HG03457 (cell line): ENCODE measurements around the gene NRXN3.

ENCODE experiments used
- ATAC-seq: cut with Tn5 transposase; IDR thresholded peaks from one replicate; pipeline ENCODE4 v1.9.1; 2021; ENCODE audit warnings: moderate number of reproducible peaks; ENCODE audit not compliant: unreplicated experiment

Gene NRXN3

DNA sequence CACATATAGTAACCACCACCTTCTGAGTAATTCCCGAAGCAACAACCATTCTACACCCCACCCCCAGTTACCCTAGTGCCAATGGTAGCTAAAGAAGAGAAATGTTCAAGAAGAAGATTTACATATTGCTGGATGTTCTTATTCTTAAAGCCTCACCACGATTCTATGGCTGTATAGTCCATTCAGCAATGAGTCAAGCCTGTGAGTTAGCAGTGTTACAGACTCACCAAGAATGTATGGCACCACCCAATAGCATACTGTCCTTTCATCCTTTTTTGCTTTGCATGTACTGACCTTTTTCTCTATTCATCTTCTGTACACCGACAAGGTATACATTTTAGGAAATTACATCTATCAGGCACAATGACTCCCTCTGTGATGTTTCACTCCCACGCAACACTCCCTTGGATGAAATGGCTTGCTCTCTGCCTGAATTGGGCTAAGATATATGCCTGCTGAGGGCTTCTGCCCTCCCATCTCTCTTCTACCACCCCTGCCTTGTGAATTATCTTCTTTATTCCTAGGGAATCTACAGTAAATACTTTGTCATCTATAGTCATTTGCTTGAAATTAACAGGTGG lies 1095.3 kb downstream of the NRXN3 start:
- ATAC-seq: no peak

DNA sequence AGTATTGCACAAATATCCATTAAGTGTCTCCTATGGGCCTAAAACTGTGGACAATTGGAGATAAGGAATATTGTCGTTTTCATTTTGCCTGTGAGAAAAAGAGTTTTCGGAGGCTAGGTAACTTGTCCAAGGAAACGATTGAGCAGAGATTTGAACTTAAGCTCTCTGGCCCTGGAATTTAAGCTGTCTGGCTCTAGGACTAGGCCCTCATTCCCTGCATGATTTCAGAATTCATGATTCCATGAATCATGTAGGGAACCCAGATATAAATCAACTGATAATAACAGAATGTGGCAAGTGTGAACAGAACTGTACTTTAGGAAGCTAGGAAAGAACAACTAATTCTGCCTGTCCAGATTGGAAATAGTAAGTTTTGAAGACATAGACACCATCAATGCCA lies 1100.2 kb downstream of the NRXN3 start:
- no peak for ATAC-seq

DNA sequence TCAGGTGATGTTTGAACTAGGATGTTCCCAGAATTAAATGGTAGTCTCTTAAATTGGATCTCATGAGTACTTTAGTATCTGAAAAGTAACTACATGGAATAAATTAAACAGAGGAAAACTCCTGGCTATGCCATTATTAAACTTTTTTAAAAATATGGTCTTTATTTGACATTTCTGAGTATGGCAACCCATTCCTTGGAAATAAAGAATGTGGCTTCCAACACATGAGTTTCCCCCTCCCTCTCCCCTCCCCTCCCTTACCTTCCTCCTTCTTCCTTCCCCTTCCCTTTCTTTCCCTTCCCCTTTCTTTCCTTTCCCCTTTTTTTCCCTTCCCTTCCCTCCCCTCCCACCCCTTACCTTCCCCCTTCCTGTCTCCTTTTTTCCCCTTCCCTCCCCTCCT lies 1100.9 kb downstream of the NRXN3 start:
- no peak for ATAC-seq

DNA sequence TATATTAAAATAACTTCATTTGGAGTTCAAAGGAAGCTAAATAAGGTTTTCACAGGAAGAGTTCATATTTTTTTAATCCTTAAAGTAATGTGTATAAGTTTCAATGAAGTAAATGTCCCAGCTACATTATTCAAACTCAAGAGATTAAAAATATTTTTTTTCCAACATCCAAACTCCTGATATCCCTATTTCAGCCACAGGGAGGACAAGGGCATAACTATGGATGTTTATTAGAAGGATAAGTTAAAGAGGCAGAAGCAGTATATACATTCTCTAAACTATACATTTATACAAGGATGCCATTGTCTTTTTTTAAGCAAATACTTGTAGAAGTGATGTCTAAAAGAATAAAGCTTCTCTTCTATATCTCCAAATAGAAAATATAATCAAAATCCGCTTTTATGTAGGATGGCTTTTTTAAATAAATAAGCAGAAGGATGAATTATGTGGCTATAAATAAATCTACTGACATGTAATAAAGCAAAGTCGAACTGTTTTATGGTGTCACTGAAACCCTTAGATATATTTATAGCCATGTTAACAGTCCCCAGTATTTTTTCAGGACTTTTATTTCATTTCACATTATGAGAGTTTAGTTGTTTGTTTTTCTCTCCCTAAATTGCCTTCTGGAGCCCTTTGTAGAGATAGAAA lies 1104.6 kb downstream of the NRXN3 start:
- no peak for ATAC-seq

DNA sequence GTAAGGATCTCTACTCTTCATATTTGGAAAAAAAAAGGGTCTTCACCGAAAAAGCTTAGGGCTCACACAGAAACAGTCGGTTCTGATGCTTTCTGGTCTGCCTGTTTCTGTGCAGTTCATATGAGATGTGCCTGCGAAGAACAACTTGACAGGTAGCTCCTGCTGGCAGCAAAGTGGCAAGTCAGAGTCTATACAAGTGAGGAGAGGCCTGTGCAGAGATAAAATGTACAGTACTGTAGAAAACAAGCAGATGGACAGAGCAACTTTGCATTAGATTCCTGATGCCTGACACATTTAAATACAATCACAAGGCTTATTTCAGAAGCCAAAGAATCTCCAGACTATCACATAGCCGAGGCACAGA lies 1105.1 kb downstream of the NRXN3 start:
- ATAC-seq: no peak

DNA sequence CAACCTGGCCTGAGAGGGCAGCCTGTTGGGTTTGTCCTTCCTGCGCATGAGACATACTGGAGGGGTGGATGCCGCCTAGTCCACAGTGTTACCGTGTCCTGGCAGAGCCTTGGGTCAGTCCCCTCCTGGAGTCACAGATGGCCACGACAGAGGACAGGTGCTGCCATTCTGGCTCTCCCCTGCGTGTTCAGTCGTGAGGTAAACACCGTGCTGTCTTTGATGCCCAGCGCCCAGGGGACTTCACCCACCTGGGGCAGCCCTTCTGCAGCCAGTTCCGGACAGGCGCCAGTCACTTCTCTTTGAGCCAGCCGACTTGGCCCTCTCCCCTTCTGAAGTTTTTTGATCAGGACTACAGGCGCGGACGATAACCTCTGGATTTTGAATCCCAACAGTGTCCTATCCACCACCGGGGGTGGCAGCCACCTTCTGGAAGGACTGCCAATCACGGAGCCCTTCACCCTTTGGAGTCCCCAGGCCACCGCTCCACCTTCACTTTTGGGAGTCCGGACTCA lies 1108.2 kb downstream of the NRXN3 start:
- no peak for ATAC-seq

DNA sequence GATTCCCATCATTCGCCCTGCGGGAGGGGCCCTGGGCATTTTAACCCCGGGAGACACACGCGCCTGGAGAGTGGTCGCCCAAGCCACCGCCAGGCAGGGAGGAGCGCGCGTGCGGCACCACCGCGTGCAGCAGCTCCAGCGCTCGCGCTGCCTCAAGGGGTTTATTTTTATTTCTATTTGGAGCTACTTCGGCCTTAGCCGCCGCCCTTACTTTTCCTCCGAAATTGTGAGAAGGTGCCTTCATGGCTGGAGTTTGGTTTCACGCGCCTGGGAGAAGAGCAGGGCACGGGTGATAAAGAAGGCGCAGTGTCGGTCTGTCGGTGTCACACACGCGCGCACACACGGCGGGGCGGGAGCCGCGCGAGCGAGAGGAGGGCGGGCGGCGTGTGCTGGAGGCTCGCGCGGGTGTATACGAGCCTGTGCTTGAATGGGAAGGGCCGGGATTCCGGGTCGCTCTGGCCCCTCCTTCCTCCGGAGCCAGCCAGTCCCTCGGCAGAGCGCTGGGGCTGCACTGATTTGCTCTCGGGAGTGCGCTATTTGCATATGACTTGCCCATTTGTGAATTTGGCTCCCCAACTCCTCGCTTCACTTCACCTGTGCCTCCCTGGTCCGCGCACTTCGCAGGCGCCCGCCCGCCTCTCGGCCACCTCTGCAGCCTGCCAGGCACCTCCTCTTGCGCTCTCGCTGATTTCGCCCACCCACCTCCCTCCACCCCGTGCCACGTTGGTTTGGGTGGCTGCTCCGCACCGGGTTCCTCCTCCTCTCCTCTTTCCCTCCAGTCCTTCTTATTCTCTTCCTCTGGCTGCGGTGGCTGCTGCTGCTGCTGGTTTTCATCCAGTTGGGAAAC lies 1108.8 kb downstream of the NRXN3 start:
- ATAC-seq: no peak

DNA sequence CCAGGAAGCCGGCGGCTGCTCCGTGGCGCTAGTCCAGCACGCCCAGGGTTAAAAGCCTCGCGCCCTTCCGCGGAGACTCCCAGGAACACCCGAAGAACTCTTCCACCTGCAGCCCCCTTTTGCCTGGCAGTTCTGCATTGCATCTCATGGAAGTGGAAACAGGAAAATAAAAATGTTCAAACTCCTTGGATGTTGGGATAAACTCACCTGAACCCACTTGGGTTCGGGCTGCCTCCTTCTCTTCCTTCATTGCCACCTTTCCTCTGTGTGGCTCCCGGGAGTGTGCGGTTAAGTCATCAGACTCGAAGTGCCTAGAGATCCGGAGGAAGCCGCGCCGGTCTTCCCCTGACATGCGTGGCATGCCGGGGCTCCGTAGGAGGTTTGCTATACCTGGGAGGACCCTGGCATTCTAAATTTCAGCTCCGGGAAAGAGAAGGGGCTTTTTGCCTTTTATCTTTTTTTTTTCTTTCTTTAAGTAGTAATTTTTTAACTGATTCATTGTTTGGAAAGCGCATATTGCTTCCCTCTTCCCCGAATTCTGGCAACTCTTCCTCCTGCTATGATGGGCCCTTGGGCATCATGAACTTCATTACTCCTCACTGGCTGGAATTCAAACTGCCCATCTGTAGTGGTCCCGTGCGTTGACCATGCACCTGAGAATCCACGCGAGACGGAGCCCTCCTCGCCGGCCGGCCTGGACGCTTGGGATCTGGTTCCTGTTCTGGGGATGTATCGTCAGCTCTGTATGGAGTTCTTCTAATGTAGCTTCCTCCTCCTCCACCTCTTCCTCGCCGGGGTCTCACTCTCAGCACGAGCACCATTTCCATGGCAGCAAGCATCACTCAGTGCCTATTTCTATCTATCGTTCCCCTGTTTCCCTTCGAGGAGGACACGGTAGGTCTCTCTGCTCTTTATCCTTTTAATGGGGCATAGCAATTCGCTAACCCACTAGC lies 1109.7 kb downstream of the NRXN3 start:
- no peak for ATAC-seq

DNA sequence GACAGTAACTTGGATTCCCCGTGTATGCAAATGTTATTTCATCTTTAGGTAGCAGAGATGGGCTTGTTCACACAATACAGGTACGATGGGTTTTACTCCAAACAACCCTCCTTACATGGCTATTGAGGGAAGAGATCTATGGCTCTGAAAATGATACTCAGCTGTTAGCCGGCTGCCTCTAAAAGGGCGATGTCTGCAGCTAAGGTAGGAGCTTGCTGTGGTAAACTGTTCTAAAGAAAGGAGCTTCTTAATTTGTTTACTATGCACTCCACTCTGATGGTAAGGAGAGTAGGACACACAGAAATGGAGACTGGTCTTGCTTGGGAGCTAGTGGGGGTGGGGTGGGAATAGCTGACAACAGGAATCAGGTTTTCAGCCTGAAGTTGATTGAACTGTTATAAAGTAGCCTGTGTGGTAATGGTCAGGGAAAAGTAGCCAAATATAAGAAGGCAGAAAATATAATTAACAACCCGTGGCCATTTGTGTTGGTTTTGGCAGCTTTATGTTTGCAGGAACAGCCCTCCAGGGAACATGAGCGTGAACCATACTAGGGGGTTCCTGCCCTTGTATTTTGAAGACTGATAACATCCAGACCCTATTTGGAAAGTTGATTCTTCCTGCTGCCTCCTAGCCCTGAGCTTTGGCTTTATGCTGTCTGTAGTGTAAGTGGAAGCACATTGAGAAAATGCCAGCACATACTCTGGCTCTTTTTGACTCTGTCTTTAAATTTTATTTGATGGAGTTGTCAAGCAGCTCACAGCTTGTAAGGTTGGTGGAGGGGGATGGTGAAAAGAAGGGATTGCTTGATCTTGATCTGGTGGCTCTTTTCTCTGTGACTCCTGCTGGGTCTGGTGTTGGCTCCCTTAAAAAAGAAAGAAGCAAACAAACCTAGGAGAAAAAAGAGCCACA lies 1111.3 kb downstream of the NRXN3 start:
- no peak for ATAC-seq

DNA sequence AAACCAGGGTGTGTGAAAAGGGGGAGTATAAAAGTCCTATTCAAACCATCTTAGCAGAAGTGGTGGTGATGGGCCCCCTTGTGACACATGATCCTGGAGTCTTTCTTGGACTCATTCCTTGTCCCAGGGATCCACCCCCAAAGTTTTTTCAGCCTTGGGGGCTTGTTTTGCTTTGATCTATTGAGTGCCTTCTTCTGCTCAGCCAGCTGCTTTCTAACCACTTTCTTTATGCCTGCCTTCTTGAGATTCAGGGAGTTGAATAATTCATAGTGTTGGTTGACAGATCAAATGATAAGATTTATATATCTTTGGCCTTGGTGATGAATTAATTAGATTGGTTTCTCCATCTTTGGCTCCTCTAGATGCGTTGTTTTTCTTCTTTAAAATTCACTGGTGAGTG lies 1114.4 kb downstream of the NRXN3 start:
- ATAC-seq: no peak

DNA sequence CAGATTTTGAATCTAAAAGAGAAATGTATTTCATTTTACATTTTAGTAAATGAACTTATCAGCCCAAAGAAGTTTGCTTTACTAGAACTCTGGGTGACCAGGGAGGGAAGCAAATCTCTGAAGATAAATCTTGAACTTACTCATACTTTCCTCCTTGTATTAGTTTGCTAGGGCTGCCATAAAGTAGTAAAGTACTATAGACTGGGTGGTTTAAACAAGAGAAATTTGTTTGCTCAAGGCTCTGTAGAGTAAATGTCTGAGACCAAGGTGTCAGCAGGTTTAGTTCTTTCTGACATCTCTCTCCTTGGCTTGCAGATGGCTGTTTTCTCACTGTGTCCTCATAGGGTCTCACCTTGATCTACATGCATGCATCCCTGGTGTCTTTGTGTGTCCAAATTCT lies 1115.1 kb downstream of the NRXN3 start:
- ATAC-seq: no peak

DNA sequence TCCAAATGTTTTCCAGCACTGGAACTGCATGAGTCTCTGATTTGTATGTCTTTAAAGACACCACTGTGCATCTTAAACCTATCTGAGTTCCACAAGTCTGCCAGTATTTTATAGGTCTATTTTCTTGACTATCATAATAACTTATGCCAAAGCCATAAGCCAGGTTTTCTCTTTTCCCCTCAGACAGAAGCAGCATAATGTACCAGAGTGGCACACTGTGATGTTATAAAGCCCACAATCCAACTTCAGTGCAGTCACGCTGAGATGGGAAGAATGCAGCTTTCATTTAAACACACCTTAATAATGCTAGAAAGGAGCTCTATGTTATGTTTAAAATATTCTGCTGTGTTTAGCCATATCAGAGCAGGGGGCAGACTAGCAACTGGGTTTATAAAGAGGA lies 1117.8 kb downstream of the NRXN3 start:
- no peak for ATAC-seq

DNA sequence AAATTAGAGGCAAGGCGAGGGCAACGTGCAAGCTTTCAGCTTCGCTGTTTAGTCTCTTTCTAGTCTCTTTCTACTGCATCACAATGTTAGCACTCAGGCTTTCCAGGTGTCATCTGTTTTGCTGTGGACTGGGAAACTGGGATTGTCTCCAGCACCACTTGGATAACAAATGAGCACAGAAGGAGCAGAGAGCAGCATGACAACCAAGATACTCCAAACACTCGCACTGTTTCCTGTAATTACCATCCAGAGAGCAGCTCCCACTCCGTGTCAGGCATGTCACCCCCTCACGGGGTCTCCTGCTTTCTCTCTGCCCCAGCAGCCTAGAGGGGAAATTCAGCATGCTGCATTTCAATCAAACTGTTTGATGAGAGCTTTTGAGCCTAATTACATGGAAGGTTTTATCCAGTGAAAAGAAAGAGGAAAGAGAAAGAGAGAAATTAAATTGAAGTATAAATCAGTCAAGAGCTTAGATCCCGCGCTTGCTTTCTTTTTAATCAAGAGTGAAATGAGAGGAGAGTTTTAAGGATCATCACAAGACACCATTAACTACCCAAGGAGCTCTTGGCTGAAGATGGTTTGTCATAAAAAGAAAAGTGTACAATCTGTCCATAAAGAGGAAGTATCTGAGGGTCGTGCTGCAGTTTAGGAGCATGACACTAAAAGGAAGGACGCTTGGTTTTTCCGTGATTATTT lies 1123.5 kb downstream of the NRXN3 start:
- no peak for ATAC-seq

DNA sequence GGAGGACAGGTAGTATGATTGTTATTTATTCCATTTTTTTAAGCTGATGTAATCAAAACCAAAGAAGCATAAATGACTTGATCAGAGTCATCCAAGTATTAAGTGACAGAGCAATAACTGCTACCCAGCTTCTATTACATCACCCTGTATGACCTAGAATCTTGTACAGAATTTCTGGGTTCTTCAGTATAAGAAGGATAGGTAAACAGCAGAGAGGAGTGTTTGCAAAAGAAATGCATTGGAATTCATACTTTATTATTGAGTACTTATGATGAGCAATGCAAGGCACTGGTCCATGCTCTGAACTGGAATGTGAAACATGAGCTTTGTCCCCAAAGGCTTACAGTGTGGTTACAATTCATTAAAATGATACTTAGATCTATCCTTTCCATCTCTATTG lies 1124.3 kb downstream of the NRXN3 start:
- ATAC-seq: no peak

DNA sequence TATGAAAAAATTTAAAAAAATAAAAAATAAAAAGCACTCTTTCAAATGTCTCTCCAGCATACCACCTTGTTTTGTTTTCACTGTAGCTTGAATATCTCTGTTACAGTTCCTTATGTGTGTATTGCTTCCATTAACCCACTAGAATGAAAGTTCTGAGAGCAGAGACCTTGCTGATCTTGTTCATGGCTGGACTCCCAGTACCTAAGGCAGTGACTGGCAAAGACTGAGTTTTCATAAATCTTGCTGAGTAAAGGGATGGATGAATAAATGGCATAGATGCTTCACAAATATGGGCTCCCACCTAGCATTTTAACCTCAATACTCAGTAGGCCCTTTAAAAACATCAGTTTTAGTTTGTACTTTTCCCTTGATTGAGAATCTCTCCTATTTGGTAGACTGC lies 1125.2 kb downstream of the NRXN3 start:
- no peak for ATAC-seq

DNA sequence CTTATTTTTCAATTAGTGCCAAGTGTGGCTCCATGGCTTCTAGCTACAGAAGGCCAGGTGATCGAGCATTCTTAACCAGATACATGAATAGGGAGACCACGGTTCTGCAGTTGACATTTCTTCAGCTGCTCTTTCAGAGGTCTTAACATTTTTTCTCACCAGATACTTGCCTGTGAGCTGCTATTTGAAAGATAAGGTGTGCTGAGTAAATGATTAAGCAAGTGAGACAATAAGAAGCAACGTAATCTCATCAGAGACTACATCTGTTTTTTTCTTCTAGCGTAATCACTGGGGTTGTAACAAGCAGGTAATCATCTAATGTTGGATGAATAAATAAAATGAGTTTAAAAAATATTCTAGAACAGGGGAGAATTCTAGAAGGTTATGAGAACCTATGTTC lies 1128.2 kb downstream of the NRXN3 start:
- no peak for ATAC-seq

DNA sequence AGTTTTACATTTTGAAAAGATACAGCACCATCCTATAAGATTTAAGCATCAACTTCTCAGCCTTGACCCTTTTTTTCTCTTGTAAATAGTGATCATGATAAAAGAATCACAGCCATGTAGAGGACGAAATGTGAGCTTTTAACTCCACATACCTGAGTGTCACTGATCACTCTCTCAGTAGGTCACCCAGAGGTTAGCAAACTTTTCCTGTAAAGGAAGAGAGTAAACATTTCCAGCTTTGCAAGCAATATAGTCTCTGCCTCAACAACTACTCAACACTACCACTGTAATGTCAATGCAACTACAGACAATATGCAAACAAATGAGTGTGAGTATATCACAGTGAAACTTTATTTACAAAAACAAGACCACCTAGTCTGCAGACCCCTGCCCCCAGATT lies 1129.0 kb downstream of the NRXN3 start:
- ATAC-seq: no peak

DNA sequence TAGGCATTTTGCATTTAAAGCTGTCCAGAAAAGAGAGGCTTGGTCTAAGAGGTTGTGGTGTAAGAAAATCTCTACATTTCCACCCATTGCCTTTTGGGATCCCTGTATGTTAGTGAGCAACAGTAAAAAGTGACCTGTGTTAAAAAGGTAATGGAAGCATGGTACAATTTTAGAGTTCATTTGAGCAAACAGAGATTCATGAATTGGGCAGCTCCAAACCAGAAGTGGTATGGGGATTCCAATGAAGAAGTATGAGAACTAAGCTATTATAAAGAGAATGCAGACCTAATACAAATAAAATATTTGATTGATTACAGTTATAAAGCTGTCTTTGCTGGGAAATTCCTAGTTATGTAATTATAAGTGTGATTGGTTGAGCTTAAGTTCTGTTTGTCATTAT lies 1134.1 kb downstream of the NRXN3 start:
- ATAC-seq: no peak

DNA sequence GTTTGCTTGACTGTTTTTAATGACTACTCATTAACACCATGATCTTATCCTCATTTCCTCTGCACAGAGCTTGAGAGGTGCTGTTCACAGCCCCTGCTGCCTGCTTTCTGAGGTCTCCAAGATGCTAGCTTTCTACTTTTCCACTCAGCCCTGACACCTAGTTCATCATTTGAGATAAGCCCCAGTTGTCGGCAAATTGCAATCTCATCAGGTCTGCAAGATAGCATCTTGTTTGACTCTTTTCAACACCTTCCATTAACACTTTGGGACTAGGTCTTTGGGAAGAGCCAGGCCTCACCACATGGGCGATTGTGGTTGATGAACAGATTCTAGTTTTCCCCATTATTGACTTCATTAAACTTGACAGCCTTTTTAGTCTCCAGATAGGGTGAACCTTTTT lies 1136.4 kb downstream of the NRXN3 start:
- ATAC-seq: no peak
